Cerebellar nuclear complex (tissue), 1 donor: ENCODE results near the gene PHF23.

Experiments
- DNase-seq, 2 experiments: peaks; one replicate each; lab custom pipeline; 2025; lab: John Stamatoyannopoulos, UW

PHF23 gene

GRCh38 chr17:7219812-7220592 is 19.3 kb downstream of the PHF23 start, which contains the start of the genes ACADVL and DLG4:
Gene ACADVL (plus strand): TSS chr17:7219938. CDS start chr17:7219985, 47 bp downstream.
Gene DLG4 (minus strand): TSS chr17:7219836.
- no peak for DNase-seq

- peak in 1 of 2 experiments; percentile 64 for DNase-seq
These were observed 19.9 kb downstream of the PHF23 start for GRCh38 chr17:7219229-7219811.

GRCh38 chr17:7218758-7219157 is 20.5 kb downstream of the PHF23 start:
- no peak for DNase-seq

- DNase-seq, result no peak
These were observed 21.1 kb downstream of the PHF23 start for GRCh38 chr17:7218166-7218565.

- no peak for DNase-seq
These were observed 21.9 kb downstream of the PHF23 start for GRCh38 chr17:7217113-7217987.

GRCh38 chr17:7216242-7217112 is 22.8 kb downstream of the PHF23 start:
- DNase-seq, result no peak

GRCh38 chr17:7215652-7216180 is 23.5 kb downstream of the PHF23 start:
- DNase-seq, result no peak

- DNase-seq, result peak in 1 of 2 experiments; percentile 59
These were observed 24.1 kb downstream of the PHF23 start for GRCh38 chr17:7215136-7215638.

GRCh38 chr17:7214300-7215135 is 24.7 kb downstream of the PHF23 start:
- DNase-seq, result peak; percentile 83 to 86

- DNase-seq, result peak in 1 of 2 experiments; percentile 59
These were observed 25.4 kb downstream of the PHF23 start for GRCh38 chr17:7213895-7214299.

- no peak for DNase-seq
These were observed 27.6 kb downstream of the PHF23 start for GRCh38 chr17:7211491-7212273.

- DNase-seq, result no peak
These were observed 30.4 kb downstream of the PHF23 start for GRCh38 chr17:7208754-7209460.

GRCh38 chr17:7208027-7208571 is 31.2 kb downstream of the PHF23 start:
- DNase-seq, result no peak

GRCh38 chr17:7207120-7208001 is 31.9 kb downstream of the PHF23 start:
- DNase-seq, result no peak

GRCh38 chr17:7205561-7205960 is 33.7 kb downstream of the PHF23 start:
- DNase-seq, result no peak

- peak; percentile 66 to 92 for DNase-seq
These were observed 34.3 kb downstream of the PHF23 start for GRCh38 chr17:7204828-7205461.

GRCh38 chr17:7204336-7204735 is 34.9 kb downstream of the PHF23 start:
- DNase-seq, result no peak
